Motor neuron (in vitro differentiated cells): ENCODE results near the gene R3HDM2. TPM values are rescaled to one million over a fixed set of nuclear protein-coding genes. Genes with fewer than 3 reads are reported as not detected.
A peak's percentile ranks its signal among the peaks of the same experiment; 100 is the strongest.

ENCODE experiments used
- ATAC-seq, 8 experiments: fragments of 200-7000 bp; cut with Tn5 transposase; replicated peaks in 6 of 8; 2 replicates each; pipeline ENCODE4 v1.8.0; 2021; ENCODE audit warnings: mild to moderate bottlenecking in 8 of 8, moderate library complexity in 8 of 8
- H3K27ac ChIP-seq, 2 donors: fragments of 250-450 bp; sonication (Bioruptor Pico); 2 replicates each; pipeline ENCODE4 v1.9.0; 2021; ENCODE audit warnings: antibody characterized with exemption in 2 of 2, mild to moderate bottlenecking in 2 of 2, moderate library complexity in 1 of 2
- H3K4me1 ChIP-seq, 2 donors: fragments of 250-450 bp; sonication (Bioruptor Pico); replicated peaks in 1 of 2; 2 replicates each; pipeline ENCODE4 v1.6.1; 2021; ENCODE audit warnings: antibody characterized with exemption in 2 of 2, mild to moderate bottlenecking in 2 of 2, moderate library complexity in 1 of 2
- H3K4me3 ChIP-seq, 5 donors: fragments of 250-450 bp; sonication (Bioruptor Pico); 2 replicates each; pipeline ENCODE4 v1.9.0; 2021; ENCODE audit warnings: antibody characterized with exemption in 5 of 5, mild to moderate bottlenecking in 5 of 5, moderate library complexity in 4 of 5
- WGBS, 10 experiments: fragments of 450-650 bp; shearing (Covaris generic); methylation state at CpG; one replicate each; pipeline ENCODE4 v1.0.0; 2022; 5-methylcytosine and 5-hydroxymethylcytosine counted together
- in situ Hi-C, 9 experiments: fragments of 400-800 bp; cut with MboI; loops; one replicate each; pipeline ENCODE4 v1.15.0; 2021; ENCODE audit warnings: low sequenced_read_pairs in 9 of 9, low pct_unique_long_range_greater_than_20kb in 2 of 9; ENCODE audit not compliant: unreplicated experiment in 9 of 9
- total RNA-seq, 8 experiments: library from RNA; unstranded; fragments of 300-600 nt; gene quantifications; 2 replicates each; pipeline versions ENCODE4 v1.2.3 to v1.2.4, GENCODE V29; 2022

Gene R3HDM2
- total RNA-seq, 8 experiments from 2014 or later: 14.7 to 75.2 (median 31.6) TPM

DNA sequence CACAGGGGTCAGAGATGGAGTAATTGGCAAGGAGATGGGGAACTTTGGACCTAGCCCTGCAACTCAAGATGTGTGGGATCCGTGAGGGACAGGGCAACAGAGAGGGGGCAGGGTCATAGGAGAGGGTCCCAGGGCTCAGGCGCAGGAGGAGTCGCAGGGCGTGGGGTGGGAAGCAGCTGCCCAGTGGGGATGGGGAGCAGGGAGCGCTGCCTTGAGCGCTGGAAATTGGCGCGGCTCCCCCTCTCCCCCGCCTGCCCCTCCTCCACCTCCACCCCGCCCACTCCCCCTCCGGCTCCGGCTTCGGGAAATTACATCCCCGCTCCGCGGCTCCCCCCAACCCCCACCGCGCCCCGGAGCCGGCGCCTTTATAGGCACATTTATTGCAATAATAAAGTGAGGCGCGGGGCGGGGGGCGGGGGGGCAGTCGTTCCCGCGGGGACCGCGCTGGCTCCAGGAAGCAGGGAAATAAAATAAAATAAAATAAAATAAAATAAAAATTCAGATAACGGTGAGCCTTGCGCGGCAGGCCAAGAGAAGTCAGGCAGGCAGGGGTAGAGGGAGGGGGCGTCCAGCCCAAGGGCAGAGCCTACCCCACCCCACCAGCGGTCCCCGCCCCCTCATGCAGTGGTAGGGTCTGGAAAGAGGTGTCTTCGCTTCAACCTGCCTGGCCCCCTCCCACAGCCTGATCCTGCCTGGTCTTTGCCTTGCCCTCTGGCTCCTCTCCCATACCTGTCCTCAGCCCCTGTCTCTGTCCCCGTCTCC is 210.7 kb downstream of the R3HDM2 start:
- Histone ChIP-seq H3K27ac (peak overlapping the region; percentile 79), H3K4me3 (peak overlapping the region; percentile 47 to 85 (median 65)), H3K4me1 (peaks cover 85 to 88% of the 10 kb centered on the region in 2 donors)
- ATAC-seq: peak in 5 of 8 experiments; percentile 0 to 12 (median 5)
- WGBS, 10 experiments: no CpG with 5 or more reads among the region's 38 CpGs
- in situ Hi-C loops: no loop called here

DNA sequence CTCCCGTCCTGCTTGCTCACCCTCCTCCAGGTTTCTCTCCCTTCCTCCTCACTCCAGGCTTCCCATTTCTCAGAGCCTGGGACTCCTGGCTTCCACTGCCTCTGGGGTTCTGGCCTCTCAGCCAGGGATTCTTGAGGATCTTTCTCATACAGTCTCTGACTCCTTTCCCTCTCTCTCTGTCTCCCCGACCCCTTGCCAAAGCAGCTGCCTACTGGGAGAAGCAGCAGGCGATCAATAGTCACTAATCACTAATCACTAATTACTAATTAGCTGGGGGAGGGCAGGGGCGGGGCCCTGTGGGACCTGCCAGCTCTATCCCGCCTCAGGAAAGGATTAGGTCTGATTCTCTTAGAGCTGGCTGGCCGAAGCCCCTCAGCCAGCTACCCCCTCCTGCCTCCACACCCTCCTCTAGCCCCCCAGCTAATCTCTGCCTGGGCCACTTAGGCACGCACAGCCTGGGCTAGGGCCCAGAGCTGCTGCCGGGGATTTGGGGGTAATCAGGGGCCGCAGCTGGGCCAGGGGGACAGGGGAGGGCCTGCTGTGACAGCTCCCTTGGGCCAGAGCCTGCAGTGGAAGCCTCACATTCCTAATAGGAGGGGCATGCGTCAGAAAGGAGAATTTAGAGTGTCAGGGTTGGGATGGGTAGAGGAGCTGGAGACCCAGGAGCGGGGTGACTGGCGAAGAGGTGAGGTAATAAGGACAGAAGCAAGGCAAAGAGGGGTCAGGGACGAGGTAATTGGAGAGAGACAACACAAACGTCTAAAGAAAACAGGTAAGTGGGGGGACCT is 211.4 kb downstream of the R3HDM2 start:
- Histone ChIP-seq H3K4me3 (peak overlapping the region; percentile 47 to 85 (median 65)), H3K27ac (peak overlapping the region; percentile 79), H3K4me1 (peaks cover 85 to 88% of the 10 kb centered on the region in 2 donors)
- peak in 4 of 8 experiments; percentile 1 to 7 (median 2) for ATAC-seq
- in situ Hi-C loops: no loop called here
- WGBS, 10 experiments: 11 to 70% (median 40%) methylated on average over 1 to 3 of the region's 14 CpGs; no CpG with 5 or more reads in 3 of the 10 experiments

DNA sequence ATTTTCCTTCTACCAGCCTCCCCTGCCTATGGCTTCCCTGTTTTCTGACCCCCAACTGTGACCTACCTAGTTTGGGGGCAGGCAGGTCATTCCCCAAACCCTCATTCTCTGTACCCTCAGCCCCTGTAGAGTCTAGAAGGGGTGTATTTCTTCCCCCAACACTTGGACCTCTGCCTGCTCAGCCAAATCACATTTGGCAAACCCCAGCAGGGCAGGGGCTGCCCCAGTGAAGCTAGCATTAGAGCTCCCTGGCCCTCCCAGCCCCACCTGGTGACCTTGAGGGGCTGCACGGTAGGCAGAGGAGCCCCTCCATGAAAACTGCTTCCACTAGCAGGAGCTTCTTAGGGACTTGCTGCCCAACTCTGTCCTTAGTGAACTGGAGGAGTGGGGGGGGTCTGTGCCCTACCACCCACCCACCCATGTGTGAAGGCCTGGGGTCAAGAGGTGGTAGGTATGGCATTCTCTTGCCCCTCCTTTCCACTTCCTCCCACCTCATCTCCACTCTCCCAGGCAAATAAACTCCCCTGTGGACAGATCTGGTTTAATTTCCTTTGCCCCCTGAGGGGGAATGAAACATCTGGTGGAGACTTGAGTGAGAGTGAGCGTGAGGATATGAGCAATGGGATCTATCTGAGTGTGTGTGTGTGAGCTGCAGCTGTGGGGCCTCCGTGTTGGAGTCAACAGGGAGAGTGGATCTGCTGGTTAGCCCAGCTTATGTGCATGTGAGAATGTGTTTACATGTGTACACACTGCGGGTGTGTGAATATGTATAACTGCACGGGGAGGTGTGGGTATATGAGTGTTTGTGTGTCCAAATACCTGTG is 212.6 kb downstream of the R3HDM2 start:
- Histone ChIP-seq H3K4me3 (peak overlapping the region; percentile 47 to 85 (median 65)), H3K27ac (peak overlapping the region; percentile 67 to 79), H3K4me1 (peaks cover 85 to 87% of the 10 kb centered on the region in 2 donors)
- 0 to 80% (median 40%) methylated on average over 1 to 3 of the region's 5 CpGs; no CpG with 5 or more reads in 1 of the 10 experiments for WGBS, 10 experiments
- in situ Hi-C loops: no loop called here
- ATAC-seq: peak in 2 of 8 experiments; percentile 2 to 46

DNA sequence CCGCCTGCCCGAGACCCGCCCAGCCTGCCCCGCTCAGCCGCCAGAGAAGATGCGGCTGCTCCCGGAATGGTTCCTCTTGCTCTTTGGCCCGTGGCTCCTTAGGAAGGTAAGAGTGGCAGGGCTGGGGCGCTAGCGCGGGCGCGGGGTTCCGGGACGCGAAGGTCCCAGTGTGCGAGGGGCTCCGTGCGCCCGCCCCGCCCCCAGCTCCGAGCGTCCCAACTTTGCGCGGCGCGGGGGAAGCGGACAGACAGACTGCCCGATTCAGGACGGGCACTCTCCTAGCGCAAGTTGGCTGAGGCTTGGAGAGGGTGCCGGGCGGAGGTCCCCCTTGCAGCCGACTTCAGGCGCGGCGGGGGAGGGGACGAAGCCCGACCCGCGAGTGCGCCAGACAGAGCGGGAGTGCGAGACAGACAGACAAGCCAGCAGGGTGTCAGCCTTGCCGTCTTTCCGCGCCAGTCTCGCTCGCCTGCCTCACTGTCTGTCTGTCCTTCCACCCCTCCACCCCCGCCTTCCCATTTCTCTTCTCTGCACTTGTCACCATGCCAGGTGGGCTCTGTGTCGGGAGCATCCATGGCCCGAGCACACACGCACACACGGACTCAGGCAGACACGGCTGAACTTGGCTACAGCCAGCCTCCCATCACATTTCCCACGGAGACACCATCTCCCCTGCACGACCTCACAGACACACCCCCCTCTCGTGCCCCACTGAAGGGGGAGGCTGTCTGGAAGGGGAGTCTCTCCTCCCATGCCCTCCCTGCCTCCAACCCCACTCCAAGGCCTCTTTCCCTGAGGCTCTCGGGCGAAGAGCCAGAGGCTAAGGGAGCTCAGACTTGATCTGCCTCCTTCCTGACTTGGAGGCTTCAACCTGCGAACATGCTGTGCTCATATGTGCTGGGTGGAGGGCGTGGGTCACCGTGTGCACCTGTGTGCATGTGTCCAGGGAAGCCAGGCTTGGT is 213.6 kb downstream of the R3HDM2 start:
- H3K27ac ChIP-seq: peak overlapping the region in 1 of 2 donors; percentile 52
- H3K4me1 ChIP-seq: peaks cover 74 to 77% of the 10 kb centered on the region in 2 donors
- 0 to 100% (median 40%) methylated on average over 1 to 13 of the region's 63 CpGs; no CpG with 5 or more reads in 5 of the 10 experiments for WGBS, 10 experiments
- in situ Hi-C loops: no loop called here
- ATAC-seq: peak in 4 of 8 experiments; percentile 1 to 3 (median 1)
- peak overlapping the region; percentile 47 to 85 (median 65) for H3K4me3 ChIP-seq

DNA sequence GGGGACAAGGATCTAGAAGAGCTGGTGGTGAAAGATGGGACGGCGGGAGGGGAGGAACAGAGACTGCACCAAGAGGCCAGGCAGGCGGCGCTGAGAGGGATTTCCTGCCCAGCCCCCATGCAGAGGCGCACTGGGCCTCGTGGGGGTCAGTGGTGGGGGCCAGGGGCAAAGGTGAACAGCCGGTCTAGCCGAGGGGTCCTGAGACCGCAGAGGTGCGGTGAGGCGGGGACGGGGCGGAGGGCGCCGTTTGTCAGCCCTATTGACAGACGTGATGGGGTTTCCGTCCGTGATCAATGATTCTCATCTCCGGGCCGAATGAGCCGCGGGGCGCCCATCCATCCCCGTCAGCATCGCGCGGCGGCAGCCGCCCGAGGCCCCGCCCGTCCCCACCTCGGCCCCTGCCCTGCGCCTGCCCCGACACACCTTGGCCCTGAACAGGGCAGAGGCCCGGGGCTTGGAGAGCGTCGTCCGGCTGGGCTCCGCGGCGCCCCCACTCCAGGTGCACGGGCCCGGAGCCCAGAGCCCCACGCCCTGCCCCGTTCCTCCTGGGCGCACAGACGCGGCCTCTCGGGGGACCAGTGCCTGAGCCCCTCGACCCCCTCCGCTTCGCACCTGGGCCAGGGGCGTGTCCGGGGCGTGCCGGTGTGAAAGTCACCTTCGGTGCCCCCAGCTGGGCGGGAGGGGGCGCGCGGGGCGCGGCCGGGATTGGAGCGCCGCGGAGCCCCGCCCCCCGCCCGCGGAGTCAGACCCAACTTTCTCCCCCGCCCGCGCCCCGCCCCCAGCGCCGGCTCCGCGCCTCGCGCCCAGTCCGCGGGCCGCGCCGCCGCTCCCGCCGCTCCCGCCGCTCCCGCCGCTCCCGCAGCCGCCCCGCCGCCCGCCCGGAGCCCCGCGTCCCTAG is 214.6 kb downstream of the R3HDM2 start, which contains the start of gene NXPH4:
NXPH4 (plus strand) TSS at position 781 of the 898 bp plus-strand sequence. CDS start 176 bp downstream, outside the sequence.
- in situ Hi-C loops: no loop called here
- no CpG with 5 or more reads among the region's 102 CpGs for WGBS, 10 experiments
- ATAC-seq: peak; percentile 7 to 55 (median 25)
- Histone ChIP-seq H3K4me3 (peak within 1 kb of the TSS; percentile 47 to 85 (median 65)), H3K4me1 (peaks cover 65 to 67% of the 10 kb centered on the region in 2 donors), H3K27ac (peak within 1 kb of the TSS; percentile 31 to 75)

DNA sequence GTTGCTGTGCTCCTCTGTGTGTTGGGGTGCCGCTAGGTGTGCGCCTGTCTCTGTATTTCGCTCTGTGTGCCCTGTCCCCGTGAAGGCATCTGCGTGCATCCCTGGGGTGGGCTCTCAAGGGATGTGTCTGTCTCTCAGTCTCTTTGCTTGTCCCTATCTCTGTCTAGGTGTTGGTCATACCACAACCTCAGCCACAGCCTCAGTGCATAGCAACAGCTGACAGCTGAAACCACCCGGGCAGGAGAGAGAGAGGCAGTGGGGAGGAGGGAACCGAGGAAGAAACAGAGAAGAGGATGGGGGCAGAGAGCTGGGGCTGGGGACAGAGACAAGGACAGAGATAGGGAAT is 215.2 kb downstream of the R3HDM2 start:
- in situ Hi-C loops: no loop called here
- WGBS, 10 experiments: 0 to 31% (median 0%) methylated on average over 1 to 3 of the region's 7 CpGs; no CpG with 5 or more reads in 7 of the 10 experiments
- H3K27ac ChIP-seq: peak overlapping the region in 1 of 2 donors; percentile 75
- ATAC-seq: peak in 6 of 8 experiments; percentile 0 to 8 (median 4)
- peaks cover 59 to 61% of the 10 kb centered on the region in 2 donors for H3K4me1 ChIP-seq
- peak overlapping the region in 4 of 5 donors; percentile 47 to 85 (median 66) for H3K4me3 ChIP-seq

DNA sequence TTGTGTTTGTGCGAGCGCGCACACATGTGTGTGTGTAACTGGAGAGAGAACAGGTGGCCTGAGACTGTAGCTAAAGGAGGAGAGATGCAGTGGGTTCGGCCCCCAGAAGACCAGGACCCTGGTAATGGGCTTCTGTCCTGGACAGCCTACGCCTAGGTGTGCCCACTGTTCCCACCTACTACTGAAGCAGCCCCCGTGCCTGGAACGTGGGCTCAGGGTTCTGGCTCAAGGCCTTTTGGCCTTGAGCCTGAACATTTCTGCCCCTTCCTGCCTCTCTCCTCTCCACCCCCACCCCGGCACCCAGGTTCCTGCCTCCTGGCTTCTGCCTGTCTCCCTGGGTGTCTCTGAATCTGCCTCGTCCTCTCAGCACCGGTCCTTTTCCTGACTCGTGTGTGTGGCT is 215.8 kb downstream of the R3HDM2 start:
- H3K27ac ChIP-seq: no peak overlapping the region
- in situ Hi-C loops: no loop called here
- H3K4me3 ChIP-seq: no peak overlapping the region
- no peak for ATAC-seq
- 0 to 100% (median 60%) methylated on average over 1 of the region's 11 CpGs; no CpG with 5 or more reads in 7 of the 10 experiments for WGBS, 10 experiments
- H3K4me1 ChIP-seq: peaks cover 53 to 56% of the 10 kb centered on the region in 2 donors

DNA sequence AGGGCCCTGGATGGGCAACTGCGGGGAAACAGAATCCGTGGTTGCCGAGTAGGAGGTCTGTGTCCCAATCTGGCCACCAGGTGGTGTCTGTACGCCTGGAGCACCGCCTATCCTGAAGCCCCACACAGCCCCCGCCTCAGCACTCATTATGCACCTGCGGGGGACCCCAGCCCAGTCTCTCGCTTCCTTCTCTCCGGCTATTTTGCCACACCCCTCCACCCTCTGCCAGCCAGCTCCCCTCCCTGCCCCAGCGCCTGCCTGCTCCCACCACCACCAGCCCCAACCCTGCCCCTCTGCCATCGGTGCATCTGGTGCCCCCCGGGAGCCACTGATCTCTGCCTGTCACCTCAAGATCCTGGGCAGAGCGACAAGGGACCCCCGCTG is 216.5 kb downstream of the R3HDM2 start:
- peak; percentile 6 to 54 (median 47) for ATAC-seq
- in situ Hi-C loops: no loop called here

DNA sequence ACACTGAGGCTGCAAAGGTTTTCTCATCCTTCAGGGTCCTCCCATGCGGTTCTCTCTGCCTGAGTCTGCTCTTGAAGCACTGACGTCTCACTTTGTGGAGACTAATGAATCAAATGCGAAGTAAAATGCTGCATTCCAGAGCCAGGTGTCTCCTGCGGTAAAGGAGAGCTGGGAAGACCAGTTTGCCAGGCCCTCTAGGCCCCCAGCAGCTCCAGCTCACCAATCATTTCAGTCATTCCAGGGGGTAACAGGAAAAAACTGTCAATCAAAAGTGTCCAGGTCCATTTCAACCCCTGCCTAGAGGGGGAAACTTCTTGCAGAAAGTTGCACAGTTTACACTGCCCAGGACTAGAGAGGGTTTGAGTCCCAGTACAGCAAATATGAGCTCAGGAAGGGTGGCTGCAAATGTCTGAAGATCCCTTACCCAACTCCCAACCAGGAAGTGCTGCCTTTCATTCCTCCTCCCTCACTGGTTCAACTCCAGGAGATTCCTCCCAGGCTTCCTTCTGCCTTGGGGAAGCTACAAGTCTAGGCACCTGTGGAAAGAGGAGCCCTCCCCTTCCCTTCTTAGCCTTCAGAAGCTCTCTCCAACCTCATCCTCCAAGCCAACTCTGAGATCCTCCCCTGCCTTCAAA is 217.0 kb downstream of the R3HDM2 start:
- in situ Hi-C loops: no loop called here
- Histone ChIP-seq H3K4me1 (peaks cover 42 to 45% of the 10 kb centered on the region in 2 donors), H3K27ac (no peak overlapping the region), H3K4me3 (peak overlapping the region in 1 of 5 donors; percentile 5)
- WGBS, 10 experiments: 20 to 100% (median 60%) methylated on average over 1 to 4 of the region's 4 CpGs; no CpG with 5 or more reads in 3 of the 10 experiments
- ATAC-seq: no peak

More for the DNA sequence above, 216.5 kb downstream of the R3HDM2 start:
- H3K4me1 ChIP-seq: peaks cover 46 to 50% of the 10 kb centered on the region in 2 donors
- H3K4me3 ChIP-seq: peak overlapping the region in 2 of 5 donors; percentile 2 to 5
- 0 to 20% (median 14%) methylated on average over 2 to 5 of the region's 14 CpGs; no CpG with 5 or more reads in 7 of the 10 experiments for WGBS, 10 experiments
- peak overlapping the region; percentile 19 for H3K27ac ChIP-seq

DNA sequence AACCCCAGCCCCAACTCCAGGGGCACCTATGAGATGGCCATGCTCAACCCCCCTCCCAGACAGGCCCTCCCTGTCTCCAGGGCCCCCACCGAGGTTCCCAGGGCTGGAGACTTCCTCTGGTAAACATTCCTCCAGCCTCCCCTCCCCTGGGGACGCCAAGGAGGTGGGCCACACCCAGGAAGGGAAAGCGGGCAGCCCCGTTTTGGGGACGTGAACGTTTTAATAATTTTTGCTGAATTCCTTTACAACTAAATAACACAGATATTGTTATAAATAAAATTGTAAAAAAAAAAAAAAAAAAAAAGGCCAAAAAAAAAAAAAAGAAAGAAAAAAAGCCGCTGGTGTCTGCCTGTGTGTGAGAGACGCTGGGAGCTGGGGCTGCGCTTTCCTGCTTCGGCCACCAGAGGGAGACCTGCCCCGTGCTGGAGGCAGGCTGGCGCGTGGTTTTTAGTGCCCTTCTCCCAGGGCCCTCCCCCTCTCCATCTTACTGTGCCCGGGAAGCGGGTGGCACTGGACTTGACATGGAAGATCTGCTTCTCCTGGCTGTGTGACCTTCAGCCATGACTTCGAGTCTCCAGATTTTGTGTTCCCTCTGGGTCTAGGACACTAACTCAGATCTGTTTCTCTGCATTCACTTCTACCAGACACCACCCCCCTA is 217.7 kb downstream of the R3HDM2 start:
- in situ Hi-C loops: no loop called here
- Histone ChIP-seq H3K27ac (no peak overlapping the region), H3K4me1 (peaks cover 39 to 42% of the 10 kb centered on the region in 2 donors)

More for the DNA sequence above, 217.7 kb downstream of the R3HDM2 start:
- no peak overlapping the region for H3K4me3 ChIP-seq
- peak; percentile 13 to 70 (median 42) for ATAC-seq
- 0 to 33% (median 4%) methylated on average over 3 to 11 of the region's 16 CpGs; no CpG with 5 or more reads in 4 of the 10 experiments for WGBS, 10 experiments
